Hematopoietic multipotent progenitor cell treated with erythropoietin and hydrocortisone succinate and interleukin-3 and kit ligand, for 17 days (in vitro differentiated cells): Measurements from ENCODE around the gene TMEM37.

Experiments
- DNase-seq: peaks from one replicate; pipeline ENCODE4 v3.0.0-alpha.2; 2015; ENCODE audit warnings: low spot score

TMEM37 gene

GRCh38 chr2:119480184-119480583, 48.5 kb downstream of the TMEM37 start:
- no peak for DNase-seq

- DNase-seq = no peak
Measured at GRCh38 chr2:119480718-119481142, 49.1 kb downstream of the TMEM37 start.

- no peak for DNase-seq
Measured at GRCh38 chr2:119481501-119482455, 50.1 kb downstream of the TMEM37 start.

GRCh38 chr2:119482481-119483394, 51.1 kb downstream of the TMEM37 start:
- no peak for DNase-seq

GRCh38 chr2:119483395-119483753, 51.7 kb downstream of the TMEM37 start:
- no peak for DNase-seq

- DNase-seq = no peak
Measured at GRCh38 chr2:119483896-119484718, 52.5 kb downstream of the TMEM37 start.

GRCh38 chr2:119484834-119485233, 53.2 kb downstream of the TMEM37 start:
- DNase-seq = no peak

- DNase-seq = no peak
Measured at GRCh38 chr2:119485336-119486110, 53.9 kb downstream of the TMEM37 start.

- DNase-seq = no peak
Measured at GRCh38 chr2:119486196-119486827, 54.7 kb downstream of the TMEM37 start.

GRCh38 chr2:119486886-119487285, 55.2 kb downstream of the TMEM37 start:
- DNase-seq = no peak

GRCh38 chr2:119487434-119488244, 56.0 kb downstream of the TMEM37 start:
- DNase-seq = no peak
